Vagina (tissue), 2 donors: Measurements from ENCODE around the gene NR4A3.

Experiments
- POLR2A ChIP-seq, 2 donors: fragments of 450-650 bp; IDR thresholded peaks; one replicate each; pipeline ENCODE4 v1.6.1; 2017; ENCODE audit warnings: antibody characterized with exemption in 2 of 2, mild to moderate bottlenecking in 2 of 2, moderate library complexity in 2 of 2
- POLR2AphosphoS5 ChIP-seq, 2 donors: sonication (generic); formaldehyde crosslinking; IDR thresholded peaks; one replicate each; pipeline ENCODE4 v1.9.0; 2017; ENCODE audit warnings: antibody characterized with exemption in 2 of 2, mild to moderate bottlenecking in 2 of 2, low read depth in 1 of 2; ENCODE audit not compliant: insufficient read depth in 1 of 2
- TF ChIP-seq, protein P1 (sequence below), 3 experiments: fragments of 450-650 bp in 2 of 3; fragments of 200-600 bp in 1 of 3; sonication (generic) in 1 of 3; IDR thresholded peaks; one replicate each; pipeline ENCODE4 v1.5.1; 2017 to 2019; ENCODE audit warnings: antibody characterized with exemption in 3 of 3, mild to moderate bottlenecking in 2 of 3, moderate library complexity in 2 of 3

DNA sequence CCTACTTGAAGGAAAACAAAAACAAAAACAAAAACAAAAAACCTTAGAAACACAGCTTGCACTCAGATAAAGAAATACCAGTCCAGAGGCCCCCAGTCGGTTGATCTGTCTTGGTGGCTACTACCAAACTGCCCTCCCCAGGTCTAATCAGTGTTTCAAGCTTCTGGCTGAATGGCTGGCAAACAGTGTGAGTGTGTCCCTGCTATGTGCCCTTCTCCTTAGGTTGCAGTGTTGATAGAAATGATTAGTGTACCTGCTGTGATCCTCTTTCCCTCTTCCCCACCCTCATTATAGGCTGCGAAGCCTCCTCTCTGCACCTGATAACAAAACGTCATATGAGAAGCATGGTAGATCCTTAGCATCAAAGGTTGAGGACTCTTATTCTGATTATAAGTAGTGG is 12.8 kb downstream of the NR4A3 start:
- TF ChIP-seq, protein P1, sequence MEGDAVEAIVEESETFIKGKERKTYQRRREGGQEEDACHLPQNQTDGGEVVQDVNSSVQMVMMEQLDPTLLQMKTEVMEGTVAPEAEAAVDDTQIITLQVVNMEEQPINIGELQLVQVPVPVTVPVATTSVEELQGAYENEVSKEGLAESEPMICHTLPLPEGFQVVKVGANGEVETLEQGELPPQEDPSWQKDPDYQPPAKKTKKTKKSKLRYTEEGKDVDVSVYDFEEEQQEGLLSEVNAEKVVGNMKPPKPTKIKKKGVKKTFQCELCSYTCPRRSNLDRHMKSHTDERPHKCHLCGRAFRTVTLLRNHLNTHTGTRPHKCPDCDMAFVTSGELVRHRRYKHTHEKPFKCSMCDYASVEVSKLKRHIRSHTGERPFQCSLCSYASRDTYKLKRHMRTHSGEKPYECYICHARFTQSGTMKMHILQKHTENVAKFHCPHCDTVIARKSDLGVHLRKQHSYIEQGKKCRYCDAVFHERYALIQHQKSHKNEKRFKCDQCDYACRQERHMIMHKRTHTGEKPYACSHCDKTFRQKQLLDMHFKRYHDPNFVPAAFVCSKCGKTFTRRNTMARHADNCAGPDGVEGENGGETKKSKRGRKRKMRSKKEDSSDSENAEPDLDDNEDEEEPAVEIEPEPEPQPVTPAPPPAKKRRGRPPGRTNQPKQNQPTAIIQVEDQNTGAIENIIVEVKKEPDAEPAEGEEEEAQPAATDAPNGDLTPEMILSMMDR (IDR thresholded peaks at IDR 0.05): no peak
- TF ChIP-seq POLR2AphosphoS5 (IDR thresholded peaks at IDR 0.05; ENCODE audit: insufficient read depth in 1 of 2, low read depth in 1 of 2) (no peak), POLR2A (IDR thresholded peaks at IDR 0.05) (no peak)
